Stimulated activated CD8-positive, alpha-beta memory T cell treated with anti-CD3 and anti-CD28 coated beads, Interleukin-15, amount 100 ng/mL, for 4 hours (primary cell): Measurements from ENCODE around the gene DCUN1D2.
A peak's percentile ranks its signal among the peaks of the same experiment; 100 is the strongest.
"Not testable (repeated sequence)": the region's sequence is repeated elsewhere in the genome, so short reads cannot be mapped to it uniquely, and the experiment has no call there.

ENCODE experiments used
- DNase-seq, 2 donors: peaks; one replicate each; pipeline ENCODE4 v3.0.0-alpha.2; 2020; ENCODE audit warnings: low read depth in 2 of 2

Gene DCUN1D2

DNA sequence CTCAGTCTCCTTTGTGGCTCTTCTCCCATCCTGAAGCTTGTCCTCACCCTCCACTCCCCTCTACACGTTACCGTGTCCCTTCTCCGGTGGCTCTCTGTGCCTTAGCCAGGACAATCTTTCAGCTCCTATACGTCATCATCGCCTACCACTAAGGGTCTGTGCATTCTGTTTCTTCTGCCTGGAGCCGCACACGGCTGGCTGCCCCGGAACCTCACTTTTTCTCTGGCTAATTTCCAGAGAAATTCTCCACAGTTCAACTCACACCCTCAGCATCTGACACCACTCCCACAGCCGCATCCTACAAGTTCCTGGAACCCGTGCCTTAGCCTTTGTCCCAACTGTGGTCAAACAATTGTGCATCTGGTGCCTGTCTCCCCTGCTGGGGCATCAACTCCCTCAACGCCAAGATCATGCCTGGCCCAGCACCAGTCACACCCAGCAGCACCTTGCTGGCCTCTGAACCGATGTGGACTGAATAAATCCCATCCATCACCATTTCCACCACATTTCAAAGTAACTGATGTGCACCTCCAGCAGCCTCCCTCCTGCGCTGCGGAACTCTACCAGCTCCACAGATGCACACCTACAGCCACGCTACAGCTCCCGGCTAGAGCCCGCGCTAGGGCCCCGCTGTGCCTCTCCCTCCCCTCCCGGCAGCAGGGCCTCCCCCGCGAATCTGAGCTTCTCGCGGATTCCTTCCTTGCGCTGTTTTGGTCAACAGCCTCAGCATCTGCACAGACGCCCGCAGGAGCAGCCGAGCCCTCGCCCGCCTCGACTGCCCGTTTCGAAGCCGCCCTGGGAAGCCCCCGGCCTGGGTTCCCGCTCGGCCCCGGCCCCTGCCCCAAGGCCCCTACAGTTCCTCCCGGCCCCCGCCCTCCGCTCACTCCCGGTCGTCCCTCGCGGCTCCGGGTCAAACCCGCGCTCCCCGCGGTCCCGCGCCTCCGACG is 689 bp downstream of the DCUN1D2 start:
- peak in 1 of 2 donors; percentile 4 for DNase-seq

DNA sequence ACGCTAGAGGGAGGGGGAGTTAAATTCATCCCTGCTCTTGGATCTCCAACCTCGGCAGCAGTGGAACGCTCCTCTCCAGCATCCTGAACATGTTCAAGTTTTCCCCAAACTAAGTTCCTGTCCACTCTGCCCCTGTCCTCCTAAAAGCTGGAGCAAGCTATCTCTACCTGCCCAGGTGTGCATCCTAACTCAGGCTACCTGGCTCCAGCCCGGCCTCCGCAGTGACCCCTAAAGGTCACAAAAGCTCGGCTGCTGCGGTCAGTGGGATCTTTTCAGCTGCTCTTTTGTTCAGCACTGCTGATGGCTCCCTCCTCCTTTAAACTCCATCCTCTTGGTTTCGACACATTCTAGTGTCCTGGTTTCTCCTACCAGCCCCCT is 1.4 kb downstream of the DCUN1D2 start:
- no peak for DNase-seq

DNA sequence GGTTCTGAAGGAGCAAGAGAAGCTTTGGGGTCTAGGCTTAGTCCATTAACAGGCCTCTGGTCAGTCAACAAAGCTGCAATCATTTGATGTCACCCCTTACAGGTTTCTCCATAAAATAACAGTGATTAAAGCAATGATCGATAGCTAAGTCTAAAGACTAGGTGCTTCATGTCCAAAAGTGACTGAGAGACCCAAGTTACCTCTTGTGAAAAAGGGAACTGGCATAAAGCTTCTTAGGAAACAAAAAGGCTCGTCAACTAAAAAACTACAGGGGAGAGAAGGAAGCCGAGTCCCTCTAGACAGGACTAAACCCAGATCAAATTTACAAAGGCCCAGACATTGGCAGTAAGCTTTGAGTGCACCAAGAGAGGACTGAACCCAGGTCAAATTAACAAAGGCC is 2.2 kb downstream of the DCUN1D2 start:
- DNase-seq: no peak

DNA sequence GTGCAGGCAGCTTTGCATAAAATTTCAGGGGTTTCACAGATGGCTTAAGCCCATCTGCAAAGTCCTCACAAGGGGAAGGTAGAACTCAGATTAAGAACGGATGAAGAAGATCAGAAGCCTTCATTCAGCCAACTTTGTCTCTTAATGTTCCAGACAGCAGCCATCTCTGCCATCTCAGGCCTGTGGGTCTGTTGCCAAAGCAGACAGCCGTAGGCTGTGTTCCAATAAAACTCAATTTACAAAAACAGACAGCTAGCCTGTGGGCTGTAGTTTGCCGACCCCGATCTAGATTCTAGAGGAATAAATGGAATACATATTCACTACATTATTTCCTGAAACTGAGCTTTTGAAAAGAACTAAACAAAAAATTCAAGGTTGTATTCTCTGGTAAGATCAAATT is 3.8 kb downstream of the DCUN1D2 start:
- DNase-seq: no peak

DNA sequence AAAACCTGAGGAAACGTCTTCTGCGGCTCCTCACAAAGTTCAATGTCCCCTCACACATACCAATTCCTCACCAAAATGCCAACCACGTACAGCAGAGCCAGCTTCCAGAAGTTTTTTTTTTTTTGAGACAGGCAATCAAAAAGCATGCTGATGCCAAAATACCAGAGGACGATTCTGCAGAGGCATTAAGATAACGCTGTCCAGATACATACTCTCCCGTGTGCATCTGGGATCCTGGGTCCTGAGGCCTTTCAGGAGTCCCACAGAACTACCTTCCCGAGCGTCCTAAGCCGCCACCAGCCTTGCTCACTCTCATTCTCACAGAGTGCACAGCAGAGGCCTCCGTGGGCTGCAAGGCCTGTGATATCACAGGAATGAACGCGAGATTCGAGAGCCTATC is 5.0 kb downstream of the DCUN1D2 start:
- DNase-seq: no peak

DNA sequence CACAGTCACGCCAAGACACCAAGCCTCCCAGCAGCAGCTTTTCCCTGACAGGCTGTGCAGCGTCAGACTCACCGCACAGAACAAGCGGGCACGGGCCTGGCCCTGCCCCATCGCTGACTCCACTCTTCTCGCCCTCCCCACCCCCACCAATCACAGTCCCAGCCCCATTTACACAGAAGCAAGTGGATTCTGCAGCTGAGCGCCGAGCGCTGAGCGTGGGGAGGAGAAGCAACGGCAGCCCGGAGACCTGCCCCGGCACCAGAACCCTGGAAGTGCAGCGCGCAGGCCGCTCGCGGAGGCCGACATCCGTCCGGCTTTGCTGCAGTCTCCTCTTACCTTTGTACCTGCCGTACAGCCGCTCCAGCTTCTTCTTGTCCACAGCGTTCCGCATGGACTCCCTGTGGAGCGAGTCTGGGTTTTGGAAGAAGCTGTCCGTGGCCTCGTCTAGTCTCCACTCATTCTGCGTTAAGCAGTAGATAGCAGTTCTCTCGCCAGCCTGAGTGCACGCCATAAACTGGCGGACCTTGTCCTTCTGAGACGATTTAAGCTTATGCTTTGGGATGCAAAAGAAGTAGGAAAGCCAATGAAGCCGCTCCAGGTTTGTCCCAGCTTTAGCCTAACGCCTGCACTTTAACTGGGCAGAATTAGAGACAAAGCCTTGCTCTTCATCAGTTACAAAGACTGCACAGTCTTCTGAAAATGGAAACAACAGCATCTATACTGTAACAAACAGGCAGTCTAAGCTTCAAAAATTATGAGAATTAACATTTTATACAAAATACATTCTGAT is 6.8 kb downstream of the DCUN1D2 start:
- DNase-seq: no peak

DNA sequence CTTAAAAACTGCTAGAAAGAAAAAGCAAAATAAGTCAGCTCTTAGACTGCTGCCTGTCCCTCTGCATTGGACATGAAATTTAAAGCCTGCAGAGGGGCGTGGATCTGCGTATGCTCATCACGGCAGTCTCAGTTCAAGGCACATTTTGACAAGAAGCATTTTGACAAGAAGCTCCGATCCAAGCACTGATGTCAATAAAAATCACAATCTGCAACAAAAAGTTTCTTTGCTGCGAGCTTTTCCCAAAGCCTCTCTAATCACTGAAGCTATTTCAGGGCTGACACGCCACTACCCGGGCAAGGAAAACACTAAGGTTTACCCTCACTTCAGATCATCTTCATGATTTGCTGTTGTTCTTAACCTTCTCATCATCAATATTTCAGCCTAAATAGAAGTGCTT is 7.4 kb downstream of the DCUN1D2 start:
- DNase-seq: no peak

DNA sequence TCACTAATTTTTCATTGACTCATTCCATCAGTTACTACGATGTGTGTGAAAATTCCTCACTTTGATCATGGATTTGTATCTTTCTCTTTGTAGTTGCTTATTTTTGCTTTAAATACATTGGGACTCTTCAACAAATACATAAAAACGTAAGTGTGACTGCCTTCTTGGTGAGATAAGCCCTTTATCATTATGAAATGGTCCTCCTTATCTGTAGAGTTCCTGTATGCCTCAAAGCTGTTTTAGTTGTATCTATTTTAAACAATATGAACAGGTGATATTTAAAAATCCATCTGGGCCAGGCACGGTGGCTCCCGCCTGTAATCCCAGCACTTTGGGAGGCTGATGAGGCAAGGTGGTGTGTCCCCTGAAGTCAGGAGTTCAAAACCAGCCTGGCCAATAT is 11.3 kb downstream of the DCUN1D2 start:
- no peak for DNase-seq

DNA sequence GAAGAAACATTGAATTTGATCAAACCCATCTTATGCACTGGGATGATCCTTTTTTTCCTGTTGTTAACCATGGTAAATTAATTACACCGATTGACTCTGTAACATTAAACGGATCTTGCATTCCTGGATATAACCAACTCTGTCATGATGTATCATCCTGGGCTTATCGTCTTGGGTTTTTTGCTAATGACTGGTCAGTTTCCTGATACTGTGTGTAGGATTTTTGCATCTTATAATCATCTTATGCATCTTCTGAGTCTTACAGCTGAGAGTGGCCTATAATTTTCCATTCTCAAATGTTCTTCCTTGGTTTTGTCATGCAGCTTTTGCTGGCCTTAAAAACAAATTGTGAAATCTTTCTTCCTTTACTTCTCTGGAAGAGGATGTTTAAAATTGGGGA is 12.8 kb downstream of the DCUN1D2 start:
- no peak for DNase-seq

DNA sequence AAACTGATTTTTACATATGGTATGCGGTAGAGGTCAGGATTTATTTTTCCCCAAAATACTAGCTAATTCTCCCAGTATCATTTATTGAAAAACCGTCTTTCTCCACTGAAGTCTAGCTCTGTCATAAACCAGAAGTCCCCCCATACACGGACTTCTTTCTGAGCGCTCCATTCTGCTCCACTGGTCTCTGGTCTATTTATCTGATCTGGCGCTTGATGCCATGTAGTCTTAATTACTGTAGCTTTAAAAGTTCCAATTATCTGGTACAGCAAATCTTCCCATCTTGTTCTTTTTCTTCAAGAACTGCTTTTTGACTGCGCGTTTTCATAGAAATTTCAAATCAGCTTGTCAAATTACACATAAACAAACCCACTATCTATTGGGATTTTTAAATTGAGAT is 13.7 kb downstream of the DCUN1D2 start:
- DNase-seq: no peak

DNA sequence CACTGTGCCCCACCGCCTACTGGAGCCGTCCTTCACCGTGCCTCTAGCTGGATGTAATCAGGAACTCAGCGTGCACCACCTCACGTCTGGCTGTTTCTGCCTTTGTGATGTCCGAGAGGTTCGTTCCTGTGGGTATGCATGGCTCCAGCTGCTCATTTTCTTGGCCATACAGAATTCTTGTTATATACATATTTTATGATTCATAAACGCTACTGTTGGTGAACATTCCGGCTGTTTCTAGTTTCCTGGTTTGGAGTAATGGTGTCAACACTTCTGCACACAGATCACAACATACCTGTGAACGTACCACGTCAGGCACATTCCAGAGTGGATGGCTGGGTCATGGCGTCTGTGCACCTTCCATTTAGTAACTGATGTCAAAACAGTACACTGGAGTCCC is 14.6 kb downstream of the DCUN1D2 start:
- DNase-seq: no peak

DNA sequence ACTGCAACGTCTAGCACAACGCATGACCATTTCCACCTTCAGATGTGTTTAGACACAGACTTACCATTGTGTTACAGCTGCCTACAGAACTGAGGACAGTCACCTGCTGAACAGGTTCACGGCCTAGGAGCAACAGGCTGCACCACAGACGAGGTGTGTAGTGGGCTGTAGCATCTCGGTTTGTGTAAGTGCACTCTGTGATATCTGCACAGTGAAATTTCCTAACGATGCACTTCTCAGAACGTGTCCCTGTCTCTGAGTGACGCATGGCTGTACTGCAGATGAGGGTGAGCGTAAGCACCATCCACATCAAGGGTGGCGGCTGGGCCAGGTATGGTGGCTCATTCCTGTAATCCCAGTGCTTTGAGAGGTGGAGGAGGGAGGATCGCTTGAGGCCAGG is 15.2 kb downstream of the DCUN1D2 start:
- DNase-seq: no peak

DNA sequence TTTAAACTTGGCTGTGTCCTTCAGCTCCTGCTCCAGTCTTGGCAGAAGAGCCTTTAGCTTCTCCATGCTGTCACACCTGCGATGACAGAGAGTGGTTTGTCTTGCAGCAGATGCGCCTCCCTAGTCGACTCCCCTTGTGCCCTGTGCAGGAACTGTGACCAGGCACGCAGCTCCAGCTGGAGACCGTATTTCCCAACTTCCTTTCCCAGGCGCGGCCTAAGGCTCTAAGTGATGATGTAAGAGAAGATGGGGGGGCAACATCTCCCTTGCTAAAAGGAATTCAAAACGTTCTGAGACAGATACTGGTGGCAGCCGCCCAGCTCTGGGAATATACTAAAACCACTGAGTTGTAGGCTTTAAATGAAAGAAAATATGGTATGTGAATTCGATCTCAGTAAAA is 16.3 kb downstream of the DCUN1D2 start:
- DNase-seq: no peak

DNA sequence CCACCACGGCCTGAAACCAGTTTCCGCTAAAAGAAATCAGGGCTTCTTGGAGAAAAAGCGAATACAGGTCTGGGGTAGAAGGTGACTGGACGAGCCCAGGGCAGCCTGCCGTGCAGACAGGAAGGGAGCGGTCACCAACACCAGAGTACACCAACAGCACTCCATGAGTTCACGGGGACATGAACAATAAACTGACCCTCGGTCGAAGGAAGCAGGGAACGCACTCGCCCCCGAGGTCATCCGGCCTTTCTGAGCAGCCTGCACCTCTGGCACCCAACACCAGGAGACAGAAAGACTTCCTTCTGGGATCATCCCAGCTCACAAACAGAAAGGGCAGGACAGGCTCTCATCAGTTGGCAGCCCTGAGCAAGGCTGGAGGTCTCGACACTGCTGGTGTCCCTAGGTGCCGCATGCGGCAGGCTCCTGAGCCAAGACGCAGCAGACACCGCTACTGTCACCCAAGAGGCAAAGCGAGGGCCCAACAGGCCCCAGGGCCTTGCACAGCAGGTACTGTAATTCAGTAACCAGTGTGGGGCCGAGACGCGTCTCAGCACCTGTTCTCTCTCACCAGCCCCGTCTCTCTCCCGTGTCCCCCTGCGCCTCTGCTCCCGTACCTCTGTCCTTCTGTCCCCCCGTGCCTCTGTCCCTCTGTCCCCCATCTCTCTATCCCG is 18.0 kb downstream of the DCUN1D2 start:
- no peak for DNase-seq

DNA sequence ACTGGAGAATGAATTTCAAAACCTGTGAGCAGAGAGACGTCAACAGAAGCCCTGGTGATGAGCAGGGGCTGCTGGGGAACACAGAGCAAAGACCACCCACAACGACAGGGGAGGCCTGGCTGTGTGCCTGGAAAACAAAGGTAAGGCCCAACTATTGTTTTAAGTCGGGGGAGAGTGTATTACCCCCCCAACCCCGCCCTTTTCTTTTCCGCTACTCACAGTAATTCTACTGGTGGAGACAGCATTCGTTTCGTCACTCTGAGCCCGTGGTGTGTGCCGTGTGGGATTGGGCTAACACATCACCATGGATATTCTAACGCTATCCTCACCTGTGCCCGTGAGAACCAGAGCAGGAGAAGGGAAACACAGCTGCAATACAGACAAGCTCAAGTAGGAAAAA is 18.7 kb downstream of the DCUN1D2 start:
- DNase-seq: no peak

DNA sequence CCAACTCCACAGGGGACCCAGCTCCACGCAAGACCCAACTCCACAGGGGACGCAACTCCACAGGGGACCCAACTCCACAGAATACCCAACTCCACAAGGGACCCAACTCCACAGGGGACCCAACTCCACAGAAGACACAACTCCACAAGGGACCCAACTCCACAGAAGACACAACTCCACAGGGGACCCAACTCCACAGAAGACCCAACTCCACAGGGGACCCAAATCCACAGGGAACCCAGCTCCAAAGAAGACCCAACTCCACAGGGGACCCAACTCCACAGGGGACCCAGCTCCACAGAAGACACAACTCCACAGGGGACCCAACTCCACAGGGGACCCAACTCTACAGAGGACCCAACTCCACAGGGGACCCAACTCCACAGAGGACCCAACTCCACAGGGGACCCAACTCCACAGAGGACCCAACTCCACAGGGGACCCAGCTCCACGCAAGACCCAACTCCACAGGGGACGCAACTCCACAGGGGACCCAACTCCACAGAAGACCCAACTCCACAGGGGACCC is 19.8 kb downstream of the DCUN1D2 start:
- DNase-seq: not testable (repeated sequence)

DNA sequence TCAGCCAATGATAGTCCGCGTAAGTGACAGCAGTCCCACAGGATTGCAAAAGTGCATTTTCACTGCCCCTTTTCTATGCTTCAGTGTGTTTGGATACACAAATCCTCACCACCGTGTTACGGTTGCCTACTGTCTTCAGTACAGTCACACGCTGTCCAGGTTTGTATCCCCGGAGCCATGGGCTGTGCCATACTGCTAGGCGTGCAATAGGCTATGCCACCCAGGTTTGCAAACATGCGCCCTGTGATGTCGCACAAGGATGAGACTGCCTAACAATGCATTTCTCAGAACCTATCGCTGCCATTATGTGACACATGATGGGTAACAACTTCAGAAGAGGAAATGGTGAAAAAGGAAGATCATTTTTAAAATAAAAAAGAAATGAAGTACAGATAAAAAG is 20.4 kb downstream of the DCUN1D2 start:
- DNase-seq: no peak

DNA sequence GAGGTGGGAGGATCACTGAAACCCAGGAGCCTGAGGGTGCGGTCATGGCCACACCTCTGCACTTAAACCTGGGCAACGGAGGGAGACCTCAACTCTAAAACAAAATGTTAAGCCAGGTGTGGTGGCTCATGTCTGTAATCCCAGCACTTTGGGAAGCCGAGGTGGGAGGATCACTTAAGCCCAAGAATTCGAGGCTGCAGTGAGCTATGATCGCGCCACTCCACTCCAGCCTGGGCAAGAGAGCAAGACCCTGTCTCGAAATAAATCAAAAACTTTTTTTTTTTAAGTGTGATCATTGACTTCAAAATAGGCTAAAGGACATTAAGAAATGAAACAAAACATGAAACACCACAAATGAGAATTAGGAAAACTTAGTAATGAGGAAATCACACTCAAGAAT is 20.9 kb downstream of the DCUN1D2 start:
- DNase-seq: no peak

DNA sequence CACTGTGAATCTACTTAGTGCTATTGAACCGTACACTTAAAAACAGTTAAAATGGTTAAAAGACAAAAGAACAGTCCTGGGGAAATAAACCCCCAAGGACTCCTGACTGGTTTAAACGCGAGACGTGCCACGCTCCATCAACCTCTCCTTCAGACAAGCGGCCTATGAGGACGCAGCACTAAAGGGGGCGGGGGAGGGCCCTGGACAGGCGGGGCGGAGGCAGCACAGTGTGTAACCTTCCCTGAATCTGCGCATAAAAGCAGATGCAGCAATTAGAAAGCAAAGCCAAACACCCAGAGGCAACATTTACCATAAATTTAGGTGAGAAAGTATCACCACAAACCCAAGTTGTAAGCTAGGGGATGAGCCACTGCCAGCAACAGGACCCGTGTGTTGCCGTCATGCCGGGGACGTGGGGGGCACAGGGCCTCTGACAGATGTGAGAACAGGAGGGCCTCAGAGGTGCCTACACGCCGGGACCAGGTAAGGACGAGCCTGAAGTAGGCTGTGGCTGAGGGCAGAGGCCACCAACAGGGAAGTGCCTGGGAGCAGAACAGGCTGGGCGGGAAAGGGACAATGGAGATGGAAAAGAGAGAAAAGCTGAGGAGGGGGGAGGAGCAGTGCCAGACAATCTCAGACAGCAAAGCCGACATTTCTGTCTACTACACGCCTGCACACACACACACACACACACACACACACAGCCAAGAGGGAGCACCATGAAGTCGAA is 21.9 kb downstream of the DCUN1D2 start:
- no peak for DNase-seq

DNA sequence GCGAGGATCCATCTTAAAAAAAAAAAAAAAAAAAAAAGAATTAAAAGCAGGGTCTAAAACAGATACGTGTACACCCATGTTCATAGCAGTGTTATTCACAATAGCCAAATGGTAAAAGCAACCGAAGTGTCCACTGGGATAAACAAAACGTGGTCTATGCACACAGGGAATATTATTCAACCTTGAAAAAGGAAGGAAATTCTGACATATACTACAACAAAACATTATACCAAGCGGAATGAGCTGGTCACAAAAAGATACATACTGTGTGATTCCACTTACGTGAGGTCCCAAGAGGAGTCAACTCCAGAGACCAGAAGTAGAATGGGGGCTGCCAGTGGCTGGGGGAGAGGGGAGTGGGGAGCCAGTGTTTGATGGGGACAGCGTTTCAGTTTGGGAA is 22.5 kb downstream of the DCUN1D2 start:
- DNase-seq: no peak

DNA sequence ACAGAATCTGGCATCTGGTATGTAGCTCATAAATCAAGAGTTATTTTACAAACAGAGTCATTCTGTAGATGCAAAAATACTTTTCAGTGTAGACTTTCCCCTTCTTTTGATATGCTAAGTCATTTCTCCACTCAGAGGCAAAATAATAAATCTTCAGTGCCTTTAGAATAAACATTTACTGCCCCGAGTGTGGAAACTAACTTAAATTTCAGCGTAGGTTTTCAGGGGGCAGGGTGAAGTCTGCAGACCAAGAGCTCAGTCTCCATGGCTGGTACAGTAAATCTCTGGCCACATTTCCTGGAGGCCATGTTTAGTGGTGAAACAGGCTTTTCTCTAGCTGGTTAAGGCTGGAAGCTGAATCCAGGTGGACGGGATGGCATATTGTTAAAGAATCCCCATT is 24.1 kb downstream of the DCUN1D2 start:
- DNase-seq: no peak

DNA sequence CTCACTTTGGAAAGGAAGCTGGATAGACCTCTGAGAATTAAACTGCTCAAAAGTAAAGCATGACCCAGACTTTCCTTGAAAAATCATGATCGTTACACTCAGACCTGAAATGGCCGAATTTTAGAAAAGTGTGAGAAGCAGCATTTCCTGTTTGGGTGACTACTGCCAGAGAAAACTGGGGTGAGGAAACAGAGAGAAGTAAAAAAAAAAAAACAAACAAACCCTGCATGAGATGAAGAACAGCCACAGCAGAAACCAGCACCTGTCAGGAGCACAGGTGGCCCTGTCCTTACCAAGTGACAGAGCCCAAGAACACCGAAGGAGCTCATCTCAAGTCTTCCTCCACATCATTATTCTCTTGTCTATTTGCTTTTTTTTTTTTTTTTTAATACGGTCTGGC is 25.2 kb downstream of the DCUN1D2 start:
- no peak for DNase-seq
